Transverse colon (tissue), 4 donors: ENCODE results near the gene CYTH4.

Experiments used
- EP300 ChIP-seq: sonication (generic); formaldehyde crosslinking; IDR thresholded peaks from one replicate; pipeline ENCODE4 v1.6.1; 2017; ENCODE audit warnings: antibody characterized with exemption, low read depth
- POLR2AphosphoS5 ChIP-seq, 3 donors: sonication (generic); formaldehyde crosslinking; IDR thresholded peaks; one replicate each; pipeline ENCODE4 v1.6.1; 2016; ENCODE audit warnings: antibody characterized with exemption in 3 of 3
- TF ChIP-seq, protein P1 (sequence below), 5 experiments: fragments of 200-600 bp in 3 of 5; fragments of 450-650 bp in 2 of 5; sonication (generic) in 3 of 5; IDR thresholded peaks; 1 replicate in 2 of 5; 2 replicates in 3 of 5; pipeline ENCODE4 v1.5.1; 2016 to 2017; ENCODE audit warnings: antibody characterized with exemption in 5 of 5, inconsistent platforms in 3 of 5, mild to moderate bottlenecking in 2 of 5, moderate library complexity in 1 of 5

DNA sequence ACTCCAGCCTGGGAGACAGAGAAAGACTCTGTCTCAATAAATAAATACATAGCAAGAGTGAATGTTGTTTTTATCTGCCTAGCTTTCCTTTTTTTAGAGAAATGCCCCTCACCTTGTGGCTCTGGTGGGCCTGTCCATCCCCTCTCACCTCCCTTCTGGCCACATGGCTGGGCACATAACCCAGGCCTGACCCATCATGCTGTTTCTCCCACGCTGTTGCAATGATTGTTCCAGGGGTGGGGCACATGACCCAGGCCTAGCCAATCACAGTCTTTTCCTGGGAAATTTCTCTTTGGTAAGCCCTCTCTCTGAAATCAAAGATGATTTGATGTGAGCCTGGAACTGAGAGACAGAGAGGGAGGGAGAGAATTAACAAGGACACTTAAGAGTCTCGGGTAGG, 5.5 kb upstream of the CYTH4 start:
- TF ChIP-seq, protein P1, sequence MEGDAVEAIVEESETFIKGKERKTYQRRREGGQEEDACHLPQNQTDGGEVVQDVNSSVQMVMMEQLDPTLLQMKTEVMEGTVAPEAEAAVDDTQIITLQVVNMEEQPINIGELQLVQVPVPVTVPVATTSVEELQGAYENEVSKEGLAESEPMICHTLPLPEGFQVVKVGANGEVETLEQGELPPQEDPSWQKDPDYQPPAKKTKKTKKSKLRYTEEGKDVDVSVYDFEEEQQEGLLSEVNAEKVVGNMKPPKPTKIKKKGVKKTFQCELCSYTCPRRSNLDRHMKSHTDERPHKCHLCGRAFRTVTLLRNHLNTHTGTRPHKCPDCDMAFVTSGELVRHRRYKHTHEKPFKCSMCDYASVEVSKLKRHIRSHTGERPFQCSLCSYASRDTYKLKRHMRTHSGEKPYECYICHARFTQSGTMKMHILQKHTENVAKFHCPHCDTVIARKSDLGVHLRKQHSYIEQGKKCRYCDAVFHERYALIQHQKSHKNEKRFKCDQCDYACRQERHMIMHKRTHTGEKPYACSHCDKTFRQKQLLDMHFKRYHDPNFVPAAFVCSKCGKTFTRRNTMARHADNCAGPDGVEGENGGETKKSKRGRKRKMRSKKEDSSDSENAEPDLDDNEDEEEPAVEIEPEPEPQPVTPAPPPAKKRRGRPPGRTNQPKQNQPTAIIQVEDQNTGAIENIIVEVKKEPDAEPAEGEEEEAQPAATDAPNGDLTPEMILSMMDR (IDR thresholded peaks at IDR 0.05): no peak
- TF ChIP-seq EP300 (no peak), POLR2AphosphoS5 (IDR thresholded peaks at IDR 0.05) (no peak)
